BE2C (cell line): ENCODE data around the gene SAFB.

Experiments used
- DNase-seq: peaks from one replicate; pipeline ENCODE4 v3.0.0-alpha.2; 2020
- H3K27me3 ChIP-seq: fragments of 250-450 bp; sonication (Bioruptor Pico); 2 replicates; pipeline ENCODE4 v1.5.1; 2020; ENCODE audit warnings: mild to moderate bottlenecking
- H3K36me3 ChIP-seq: fragments of 250-450 bp; sonication (Bioruptor Pico); 2 replicates; pipeline ENCODE4 v1.5.1; 2020; ENCODE audit warnings: mild to moderate bottlenecking
- H3K4me1 ChIP-seq: fragments of 250-450 bp; sonication (Bioruptor Pico); 2 replicates; pipeline ENCODE4 v1.5.1; 2020
- H3K4me3 ChIP-seq: 2 replicates; pipeline ENCODE4 v1.5.1; 2011; ENCODE audit warnings: low read depth, low read length
- H3K9me3 ChIP-seq: fragments of 250-450 bp; sonication (Bioruptor Pico); 2 replicates; pipeline ENCODE4 v1.5.1; 2020
- TF ChIP-seq, protein P1 (sequence below): IDR thresholded peaks from 2 replicates; pipeline ENCODE4 v1.5.1; 2012; ENCODE audit warnings: mild to moderate bottlenecking, low read depth, low read length

SAFB gene

GRCh38 chr19:5588441-5588840 lies 34.4 kb upstream of the SAFB start:
- H3K36me3 ChIP-seq: peaks cover 74% of the 10 kb centered on the region
- no peaks in the 10 kb centered on the region; the same call in none of the 2 replicates for H3K4me1 ChIP-seq

GRCh38 chr19:5588906-5589676 lies 33.8 kb upstream of the SAFB start:
- Histone ChIP-seq H3K4me1 (no peaks in the 10 kb centered on the region; the same call in none of the 2 replicates), H3K36me3 (peaks cover 80% of the 10 kb centered on the region), H3K9me3 (no peaks in the 10 kb centered on the region), H3K4me3 (no peak overlapping the region), H3K27me3 (no peaks in the 10 kb centered on the region)
- TF ChIP-seq, protein P1, sequence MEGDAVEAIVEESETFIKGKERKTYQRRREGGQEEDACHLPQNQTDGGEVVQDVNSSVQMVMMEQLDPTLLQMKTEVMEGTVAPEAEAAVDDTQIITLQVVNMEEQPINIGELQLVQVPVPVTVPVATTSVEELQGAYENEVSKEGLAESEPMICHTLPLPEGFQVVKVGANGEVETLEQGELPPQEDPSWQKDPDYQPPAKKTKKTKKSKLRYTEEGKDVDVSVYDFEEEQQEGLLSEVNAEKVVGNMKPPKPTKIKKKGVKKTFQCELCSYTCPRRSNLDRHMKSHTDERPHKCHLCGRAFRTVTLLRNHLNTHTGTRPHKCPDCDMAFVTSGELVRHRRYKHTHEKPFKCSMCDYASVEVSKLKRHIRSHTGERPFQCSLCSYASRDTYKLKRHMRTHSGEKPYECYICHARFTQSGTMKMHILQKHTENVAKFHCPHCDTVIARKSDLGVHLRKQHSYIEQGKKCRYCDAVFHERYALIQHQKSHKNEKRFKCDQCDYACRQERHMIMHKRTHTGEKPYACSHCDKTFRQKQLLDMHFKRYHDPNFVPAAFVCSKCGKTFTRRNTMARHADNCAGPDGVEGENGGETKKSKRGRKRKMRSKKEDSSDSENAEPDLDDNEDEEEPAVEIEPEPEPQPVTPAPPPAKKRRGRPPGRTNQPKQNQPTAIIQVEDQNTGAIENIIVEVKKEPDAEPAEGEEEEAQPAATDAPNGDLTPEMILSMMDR: no peak
- DNase-seq: no peak

More at GRCh38 chr19:5588441-5588840, 34.4 kb upstream of the SAFB start:
- no peak for DNase-seq
- Histone ChIP-seq H3K27me3 (no peaks in the 10 kb centered on the region), H3K9me3 (no peaks in the 10 kb centered on the region), H3K4me3 (no peak overlapping the region)
- TF ChIP-seq, protein P1: no peak

DNA sequence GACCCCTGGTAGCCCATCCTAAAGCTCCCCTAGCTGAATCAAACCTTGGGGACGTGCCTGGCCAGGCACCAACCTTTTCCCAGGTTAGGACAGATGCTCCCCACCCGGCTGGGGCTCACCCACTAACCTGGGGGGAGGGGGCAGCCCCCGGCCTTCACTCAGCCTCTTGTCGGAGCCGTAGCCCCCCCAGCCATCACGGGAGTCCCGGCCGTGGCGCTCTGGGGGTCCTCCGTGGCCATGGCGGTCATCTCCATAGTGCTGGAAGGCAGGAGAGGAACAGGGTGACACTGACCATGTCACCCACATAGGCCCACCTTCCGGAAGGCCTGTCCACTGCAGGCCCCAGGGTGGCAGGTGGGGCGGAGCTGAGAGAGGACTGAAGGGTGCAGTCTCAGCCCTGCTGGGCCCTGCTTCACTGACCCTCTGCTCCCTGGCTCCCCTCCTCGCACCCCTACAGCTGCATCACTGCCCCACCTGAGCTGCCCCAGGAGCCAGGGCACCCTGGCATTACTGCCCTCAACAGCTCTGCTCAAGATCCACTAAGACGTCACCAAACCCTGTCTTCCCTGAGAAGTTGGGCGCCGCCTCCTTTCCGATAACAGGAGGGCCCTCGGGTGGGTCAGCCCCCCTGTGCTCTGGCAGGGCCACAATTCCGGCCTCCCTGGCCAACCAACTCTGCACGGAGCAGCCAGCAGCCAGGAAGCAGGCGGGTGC lies 32.6 kb upstream of the SAFB start:
- TF ChIP-seq, protein P1: no peak

GRCh38 chr19:5590865-5591154 lies 32.1 kb upstream of the SAFB start:
- TF ChIP-seq, protein P1: no peak
- no peak for DNase-seq
- Histone ChIP-seq H3K27me3 (no peaks in the 10 kb centered on the region), H3K36me3 (peaks cover 97% of the 10 kb centered on the region), H3K4me1 (no peaks in the 10 kb centered on the region; the same call in none of the 2 replicates), H3K9me3 (no peaks in the 10 kb centered on the region), H3K4me3 (no peak overlapping the region)

More for the DNA sequence above, 32.6 kb upstream of the SAFB start:
- no peak overlapping the region for H3K4me3 ChIP-seq
- no peak for DNase-seq
- no peaks in the 10 kb centered on the region; the same call in none of the 2 replicates for H3K4me1 ChIP-seq
- H3K27me3 ChIP-seq: no peaks in the 10 kb centered on the region
- no peaks in the 10 kb centered on the region for H3K9me3 ChIP-seq
- H3K36me3 ChIP-seq: peaks cover 92% of the 10 kb centered on the region

GRCh38 chr19:5591476-5591875 lies 31.4 kb upstream of the SAFB start:
- no peak for DNase-seq
- Histone ChIP-seq H3K4me3 (no peak overlapping the region), H3K9me3 (no peaks in the 10 kb centered on the region), H3K36me3 (peaks cover 98% of the 10 kb centered on the region), H3K27me3 (no peaks in the 10 kb centered on the region), H3K4me1 (no peaks in the 10 kb centered on the region; the same call in none of the 2 replicates)
- TF ChIP-seq, protein P1: no peak
